IPS-NIHi7 (cell line): ENCODE measurements around the gene TRHDE.

Experiments used
- DNase-seq: peaks from one replicate; pipeline ENCODE4 v3.0.0; 2012; ENCODE audit warnings: mixed read lengths; ENCODE audit errors: extremely low spot score

Gene TRHDE

GRCh38 chr12:72323881-72324280 lies 51.7 kb downstream of the TRHDE start:
- no peak for DNase-seq

GRCh38 chr12:72330301-72330700 lies 58.1 kb downstream of the TRHDE start:
- peak; percentile 25 for DNase-seq

- no peak for DNase-seq
Observed at GRCh38 chr12:72330784-72331183, 58.6 kb downstream of the TRHDE start.

- DNase-seq: no peak
Observed at GRCh38 chr12:72337382-72337781, 65.2 kb downstream of the TRHDE start.

GRCh38 chr12:72337946-72338345 lies 65.8 kb downstream of the TRHDE start:
- no peak for DNase-seq

GRCh38 chr12:72338437-72338836 lies 66.3 kb downstream of the TRHDE start:
- DNase-seq: no peak

- peak; percentile 63 for DNase-seq
Observed at GRCh38 chr12:72346363-72346944, 74.3 kb downstream of the TRHDE start.

- DNase-seq: no peak
Observed at GRCh38 chr12:72349491-72349890, 77.3 kb downstream of the TRHDE start.

- DNase-seq: no peak
Observed at GRCh38 chr12:72359416-72359815, 87.2 kb downstream of the TRHDE start.

- DNase-seq: no peak
Observed at GRCh38 chr12:72365151-72365550, 93.0 kb downstream of the TRHDE start.

- DNase-seq: no peak
Observed at GRCh38 chr12:72366255-72366654, 94.1 kb downstream of the TRHDE start.

- DNase-seq: no peak
Observed at GRCh38 chr12:72368298-72368697, 96.1 kb downstream of the TRHDE start.

GRCh38 chr12:72368719-72369422 lies 96.7 kb downstream of the TRHDE start:
- no peak for DNase-seq

GRCh38 chr12:72369423-72369959 lies 97.3 kb downstream of the TRHDE start:
- no peak for DNase-seq

- DNase-seq: no peak
Observed at GRCh38 chr12:72380441-72380840, 108.3 kb downstream of the TRHDE start.

GRCh38 chr12:72388322-72388721 lies 116.2 kb downstream of the TRHDE start:
- DNase-seq: no peak

GRCh38 chr12:72390146-72390545 lies 118.0 kb downstream of the TRHDE start:
- no peak for DNase-seq

- no peak for DNase-seq
Observed at GRCh38 chr12:72406111-72406510, 133.9 kb downstream of the TRHDE start.

- no peak for DNase-seq
Observed at GRCh38 chr12:72432037-72432604, 160.0 kb downstream of the TRHDE start.

GRCh38 chr12:72433298-72433697 lies 161.1 kb downstream of the TRHDE start:
- DNase-seq: no peak

- no peak for DNase-seq
Observed at GRCh38 chr12:72434999-72435398, 162.8 kb downstream of the TRHDE start.

GRCh38 chr12:72442217-72442616 lies 170.0 kb downstream of the TRHDE start:
- no peak for DNase-seq

- no peak for DNase-seq
Observed at GRCh38 chr12:72444125-72444524, 172.0 kb downstream of the TRHDE start.
